ENCODE data around the gene DTL. TPM values are rescaled to one million over a fixed set of nuclear protein-coding genes. Genes with fewer than 3 reads are reported as not detected.

DTL gene
- total and polyA plus RNA-seq, 2 donors = 0.71 to 23.4 TPM

Other genes starting within 250 kb of the DTL start
- gene LPGAT1, start 205.0 kb upstream of the DTL start, total RNA-seq = 10.8 TPM
- 10.2 TPM for gene LPGAT1, start 205.0 kb upstream of the DTL start, polyA plus RNA-seq
- gene INTS7, start 191 bp upstream of the DTL start, total RNA-seq = 15.4 TPM
- 9.7 TPM for gene INTS7, start 191 bp upstream of the DTL start, polyA plus RNA-seq
- gene PPP2R5A, start 249.7 kb downstream of the DTL start, total RNA-seq = 39.9 TPM
- gene PPP2R5A, start 249.7 kb downstream of the DTL start, polyA plus RNA-seq = 49.7 TPM

Measured in thymus (tissue), 2 donors.